LoVo (cell line): Measurements from ENCODE around the gene CAMSAP1.
"Not testable (repeated sequence)": the region's sequence is repeated elsewhere in the genome, so short reads cannot be mapped to it uniquely, and the experiment has no call there.

Experiments
- DNase-seq: peaks from one replicate; pipeline ENCODE4 v3.0.0-alpha.2; 2016; ENCODE audit warnings: low spot score

Gene CAMSAP1

GRCh38 chr9:135907431-135908092 is at the start of gene CAMSAP1:
Gene CAMSAP1 (minus strand): TSS chr9:135907546. CDS start chr9:135907159, 387 bp downstream.
- peak; percentile 96 for DNase-seq

- no peak for DNase-seq
These were observed 49.4 kb upstream of the CAMSAP1 start for GRCh38 chr9:135956802-135957174.

GRCh38 chr9:135955934-135956801 is 48.8 kb upstream of the CAMSAP1 start:
- no peak for DNase-seq

- no peak for DNase-seq
These were observed 45.4 kb upstream of the CAMSAP1 start for GRCh38 chr9:135952664-135953206.

GRCh38 chr9:135951889-135952663 is 44.7 kb upstream of the CAMSAP1 start:
- DNase-seq: no peak

- not testable (repeated sequence) for DNase-seq
These were observed 44.0 kb upstream of the CAMSAP1 start for GRCh38 chr9:135951310-135951709.

- not testable (repeated sequence) for DNase-seq
These were observed 43.5 kb upstream of the CAMSAP1 start for GRCh38 chr9:135950841-135951240.

GRCh38 chr9:135950135-135950682 is 42.9 kb upstream of the CAMSAP1 start:
- DNase-seq: no peak

GRCh38 chr9:135949501-135950134 is 42.3 kb upstream of the CAMSAP1 start:
- DNase-seq: no peak

GRCh38 chr9:135948968-135949367 is 41.6 kb upstream of the CAMSAP1 start:
- no peak for DNase-seq

- DNase-seq: no peak
These were observed 41.1 kb upstream of the CAMSAP1 start for GRCh38 chr9:135948446-135948845.

GRCh38 chr9:135947582-135947981 is 40.2 kb upstream of the CAMSAP1 start:
- DNase-seq: no peak

GRCh38 chr9:135947105-135947504 is 39.8 kb upstream of the CAMSAP1 start:
- not testable (repeated sequence) for DNase-seq

GRCh38 chr9:135946392-135946994 is 39.1 kb upstream of the CAMSAP1 start:
- no peak for DNase-seq

- no peak for DNase-seq
These were observed 38.6 kb upstream of the CAMSAP1 start for GRCh38 chr9:135945969-135946368.

- no peak for DNase-seq
These were observed 37.3 kb upstream of the CAMSAP1 start for GRCh38 chr9:135944444-135945252.

- DNase-seq: not testable (repeated sequence)
These were observed 36.3 kb upstream of the CAMSAP1 start for GRCh38 chr9:135943604-135944003.

- no peak for DNase-seq
These were observed 34.1 kb upstream of the CAMSAP1 start for GRCh38 chr9:135941288-135941995.
